Measurements from ENCODE around the gene DNMT3B.

DNMT3B gene

GRCh38 chr20:32773855-32774254, 11.7 kb downstream of the DNMT3B start:
- H3K9me2 ChIP-seq (replicated peaks; ENCODE audit: control insufficient read depth, low read length) = no peaks in the 10 kb centered on the region
- H3K36me3 ChIP-seq (ENCODE audit: control insufficient read depth, low read length) = no peaks in the 10 kb centered on the region
- H3K27ac ChIP-seq (ENCODE audit: low read depth, low read length) = no peak overlapping the region
- no peaks in the 10 kb centered on the region for H3K27me3 ChIP-seq (ENCODE audit: control insufficient read depth, low read length)
- H3K4me1 ChIP-seq (ENCODE audit: control insufficient read depth, low read length) = peaks cover 5% of the 10 kb centered on the region; the same call in 1 of the 2 replicates
- H3F3A ChIP-seq (ENCODE audit: control insufficient read depth, insufficient read depth) = no peaks in the 10 kb centered on the region; the same call in 1 of the 2 replicates
- no peaks in the 10 kb centered on the region for H3K9me3 ChIP-seq (ENCODE audit: control insufficient read depth, insufficient read depth, low read length)
- H3K79me2 ChIP-seq (ENCODE audit: control insufficient read depth, low read length) = no peaks in the 10 kb centered on the region
- TF ChIP-seq EZH2phosphoT487 (IDR thresholded peaks at IDR 0.05; ENCODE audit: borderline replicate concordance, low read length) (no peak), CTCF (IDR thresholded peaks at IDR 0.05; ENCODE audit: low read depth, low read length, poor library complexity, severe bottlenecking) (no peak)
- H4K20me1 ChIP-seq (ENCODE audit: control insufficient read depth, insufficient read depth, low read depth, low read length) = no peaks in the 10 kb centered on the region
- no peak overlapping the region for H3K4me3 ChIP-seq (ENCODE audit: low read length)
- no peak overlapping the region for H3K4me2 ChIP-seq (ENCODE audit: low read length)

- H3K4me3 ChIP-seq (ENCODE audit: low read length) = no peak overlapping the region
- no peaks in the 10 kb centered on the region for H3K79me2 ChIP-seq (ENCODE audit: control insufficient read depth, low read length)
- no peak overlapping the region for H3K4me2 ChIP-seq (ENCODE audit: low read length)
- H3K9me2 ChIP-seq (replicated peaks; ENCODE audit: control insufficient read depth, low read length) = no peaks in the 10 kb centered on the region
- no peaks in the 10 kb centered on the region for H3K27me3 ChIP-seq (ENCODE audit: control insufficient read depth, low read length)
- H3K36me3 ChIP-seq (ENCODE audit: control insufficient read depth, low read length) = no peaks in the 10 kb centered on the region
- no peak for TF ChIP-seq EZH2phosphoT487 (IDR thresholded peaks at IDR 0.05; ENCODE audit: borderline replicate concordance, low read length)
- TF ChIP-seq CTCF (IDR thresholded peaks at IDR 0.05; ENCODE audit: low read depth, low read length, poor library complexity, severe bottlenecking) = no peak
- H3K4me1 ChIP-seq (ENCODE audit: control insufficient read depth, low read length) = peaks cover 5% of the 10 kb centered on the region; the same call in 1 of the 2 replicates
- H4K20me1 ChIP-seq (ENCODE audit: control insufficient read depth, insufficient read depth, low read depth, low read length) = no peaks in the 10 kb centered on the region
- no peak overlapping the region for H3K27ac ChIP-seq (ENCODE audit: low read depth, low read length)
- no peaks in the 10 kb centered on the region for H3K9me3 ChIP-seq (ENCODE audit: control insufficient read depth, insufficient read depth, low read length)
- H3F3A ChIP-seq (ENCODE audit: control insufficient read depth, insufficient read depth) = no peaks in the 10 kb centered on the region
These were observed 13.3 kb downstream of the DNMT3B start for GRCh38 chr20:32775336-32775991.

GRCh38 chr20:32777177-32777956, 15.2 kb downstream of the DNMT3B start:
- no peaks in the 10 kb centered on the region for H4K20me1 ChIP-seq (ENCODE audit: control insufficient read depth, insufficient read depth, low read depth, low read length)
- no peaks in the 10 kb centered on the region for H3K36me3 ChIP-seq (ENCODE audit: control insufficient read depth, low read length)
- no peaks in the 10 kb centered on the region for H3F3A ChIP-seq (ENCODE audit: control insufficient read depth, insufficient read depth)
- H3K4me2 ChIP-seq (ENCODE audit: low read length) = no peak overlapping the region
- H3K27me3 ChIP-seq (ENCODE audit: control insufficient read depth, low read length) = no peaks in the 10 kb centered on the region
- TF ChIP-seq CTCF (IDR thresholded peaks at IDR 0.05; ENCODE audit: low read depth, low read length, poor library complexity, severe bottlenecking) = no peak
- no peak for TF ChIP-seq EZH2phosphoT487 (IDR thresholded peaks at IDR 0.05; ENCODE audit: borderline replicate concordance, low read length)
- no peak overlapping the region for H3K27ac ChIP-seq (ENCODE audit: low read depth, low read length)
- no peaks in the 10 kb centered on the region; the same call in 1 of the 2 replicates for H3K4me1 ChIP-seq (ENCODE audit: control insufficient read depth, low read length)
- H3K4me3 ChIP-seq (ENCODE audit: low read length) = no peak overlapping the region
- no peaks in the 10 kb centered on the region for H3K79me2 ChIP-seq (ENCODE audit: control insufficient read depth, low read length)
- no peaks in the 10 kb centered on the region for H3K9me3 ChIP-seq (ENCODE audit: control insufficient read depth, insufficient read depth, low read length)
- no peaks in the 10 kb centered on the region for H3K9me2 ChIP-seq (replicated peaks; ENCODE audit: control insufficient read depth, low read length)
